ENCODE measurements around the gene INSR. TPM values are rescaled to one million over a fixed set of nuclear protein-coding genes. Genes with fewer than 3 reads are reported as not detected.

INSR gene
- total and polyA plus RNA-seq, 2 of the 8 experiments (the other 6 are each of a cell fraction or from before 2014, with no cell fraction given): 13.1 to 48.7 TPM

DNA sequence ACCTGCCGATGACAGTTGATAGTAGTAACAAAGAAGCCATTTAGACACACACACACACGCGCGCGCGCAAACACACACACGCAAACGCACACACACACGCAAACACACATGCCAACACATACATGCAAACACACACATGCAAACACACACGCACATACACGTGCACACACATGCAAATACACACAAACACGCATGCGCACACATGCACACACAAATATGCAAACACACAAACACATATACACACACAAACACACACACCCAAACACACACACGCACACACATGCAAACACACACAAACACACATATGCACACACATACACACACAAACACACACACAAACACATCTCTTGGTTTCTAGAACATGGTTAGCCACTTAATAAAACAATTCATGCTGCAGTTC is 174.6 kb downstream of the INSR start (continued):
- TF ChIP-seq POU5F1 (IDR thresholded peaks at IDR 0.05; ENCODE audit: low read depth, low read length): no peak
- TF ChIP-seq, protein P1, sequence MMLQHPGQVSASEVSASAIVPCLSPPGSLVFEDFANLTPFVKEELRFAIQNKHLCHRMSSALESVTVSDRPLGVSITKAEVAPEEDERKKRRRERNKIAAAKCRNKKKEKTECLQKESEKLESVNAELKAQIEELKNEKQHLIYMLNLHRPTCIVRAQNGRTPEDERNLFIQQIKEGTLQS (IDR thresholded peaks at IDR 0.05; ENCODE audit: insufficient read depth, low read depth, low read length): no peak

Measured in H1 (cell line).